GM12878 (cell line): ENCODE measurements around the gene MBNL1. TPM values are rescaled to one million over a fixed set of nuclear protein-coding genes. Genes with fewer than 3 reads are reported as not detected.

Experiments
- ATAC-seq: fragments of 200-7000 bp; cut with Tn5 transposase; 3 replicates; pipeline ENCODE4 v1.9.1; 2020; ENCODE audit warnings: mild to moderate bottlenecking, moderate library complexity
- BruUV-seq: library from RNA; stranded (reverse); fragments of 400-500 nt; replicated peaks from 2 replicates; lab custom pipeline; 2021; lab: Mats Ljungman, UMichigan
- CTCF ChIA-PET: fragments of 300-600 bp; sonication (Branson Sonifier 250); formaldehyde crosslinking; extraction: SDS; loops from one replicate; lab custom pipeline; 2021; ENCODE audit warnings: inconsistent platforms; lab: Yijun Ruan, JAX
- POLR2A ChIA-PET: fragments of 350-600 bp; formaldehyde crosslinking; extraction: SDS; loops from one replicate; lab custom pipeline; 2021; ENCODE audit warnings: inconsistent platforms; lab: Charles Lee
- RAD21 ChIA-PET: fragments of 300-600 bp; sonication (Branson Sonifier 250); formaldehyde crosslinking; loops from one replicate; lab custom pipeline; 2023; ENCODE audit warnings: antibody characterized with exemption; ENCODE audit not compliant: unreplicated experiment; lab: Charles Lee
- SMC1A ChIA-PET: fragments of 300-600 bp; sonication (Branson Sonifier 250); formaldehyde crosslinking; loops from one replicate; lab custom pipeline; 2023; ENCODE audit not compliant: unreplicated experiment, uncharacterized antibody; lab: Charles Lee
- DNase-seq: peaks from one replicate; pipeline ENCODE4 v3.0.0-alpha.2; 2011; ENCODE audit warnings: low read depth, low spot score
- FAIRE-seq: peaks from 3 replicates; lab custom pipeline; 2011; peaks lifted over from hg19 to GRCh38; lab: Jason Lieb, UNC
- H2AFZ ChIP-seq: 2 replicates; pipeline ENCODE4 v1.6.0; 2011; ENCODE audit warnings: low read depth, low read length, control low read depth; ENCODE audit not compliant: control insufficient read depth
- H3K27ac ChIP-seq: 2 replicates; pipeline ENCODE4 v1.5.1; 2011; ENCODE audit warnings: control low read depth; ENCODE audit not compliant: control insufficient read depth, insufficient read depth
- H3K27me3 ChIP-seq, 2 experiments: replicated peaks in 1 of 2; 2 replicates each; pipeline versions ENCODE4 v1.6.0 to v1.6.1; 2011; ENCODE audit warnings: low read length in 1 of 2; ENCODE audit not compliant: control insufficient read depth in 2 of 2, insufficient read depth in 2 of 2
- H3K36me3 ChIP-seq, 2 experiments: 2 replicates each; pipeline ENCODE4 v1.5.1; 2011; ENCODE audit warnings: low read length in 1 of 2; ENCODE audit not compliant: control insufficient read depth in 2 of 2, insufficient read depth in 2 of 2
- H3K4me1 ChIP-seq: 2 replicates; pipeline ENCODE4 v1.6.1; 2011; ENCODE audit warnings: mild to moderate bottlenecking, low read length, moderate library complexity, mixed read lengths; ENCODE audit not compliant: control insufficient read depth, insufficient read depth
- H3K4me2 ChIP-seq: 2 replicates; pipeline ENCODE4 v1.6.0; 2011; ENCODE audit warnings: control low read depth; ENCODE audit not compliant: control insufficient read depth, insufficient read depth
- H3K4me3 ChIP-seq: fragments of 200-600 bp; sonication (generic); 2 replicates; pipeline ENCODE4 v1.5.1; 2016
- H3K79me2 ChIP-seq: 2 replicates; pipeline ENCODE4 v1.6.0; 2011; ENCODE audit warnings: low read length; ENCODE audit not compliant: control insufficient read depth, insufficient read depth
- H3K9ac ChIP-seq: 2 replicates; pipeline ENCODE4 v1.8.0; 2011; ENCODE audit warnings: low read length, control low read depth, mixed read lengths; ENCODE audit not compliant: control insufficient read depth, insufficient read depth
- H3K9me3 ChIP-seq: replicated peaks from 3 replicates; pipeline ENCODE4 v1.5.1; 2011; ENCODE audit warnings: mild to moderate bottlenecking, low read length; ENCODE audit not compliant: control insufficient read depth, insufficient read depth
- H4K20me1 ChIP-seq: 2 replicates; pipeline ENCODE4 v1.6.0; 2011; ENCODE audit not compliant: control insufficient read depth, insufficient read depth
- BCL11A ChIP-seq: IDR thresholded peaks from 2 replicates; pipeline ENCODE4 v1.6.1; 2011; ENCODE audit warnings: low read depth, low read length
- BMI1 ChIP-seq: fragments of 450-650 bp; IDR thresholded peaks from 2 replicates; pipeline ENCODE4 v1.6.1; 2016; ENCODE audit warnings: mild to moderate bottlenecking, moderate library complexity, borderline replicate concordance
- CBX3 ChIP-seq: fragments of 200-600 bp; sonication (generic); IDR thresholded peaks from 2 replicates; pipeline ENCODE4 v1.6.1; 2016; ENCODE audit warnings: low read depth, borderline replicate concordance
- EGR1 ChIP-seq, 2 experiments: IDR thresholded peaks; 1 replicate in 1 of 2; 2 replicates in 1 of 2; pipeline ENCODE4 v1.6.1; 2011 to 2012; ENCODE audit warnings: low read depth in 2 of 2, low read length in 2 of 2, borderline replicate concordance in 1 of 2, mild to moderate bottlenecking in 1 of 2, moderate library complexity in 1 of 2
- FOS ChIP-seq: IDR thresholded peaks from 3 replicates; pipeline ENCODE4 v1.6.1; 2011; ENCODE audit warnings: borderline replicate concordance; ENCODE audit not compliant: insufficient read length; ENCODE audit errors: extremely low read depth
- FOXK2 ChIP-seq: fragments of 450-650 bp; IDR thresholded peaks from 2 replicates; pipeline ENCODE4 v1.6.1; 2017; ENCODE audit warnings: mild to moderate bottlenecking, moderate library complexity
- GATAD2B ChIP-seq: fragments of 450-650 bp; conservative IDR thresholded peaks from 2 replicates; pipeline ENCODE4 v1.6.1; 2017; ENCODE audit warnings: low read depth, mild to moderate bottlenecking, moderate library complexity
- HSF1 ChIP-seq: fragments of 150-350 bp; IDR thresholded peaks from 2 replicates; pipeline ENCODE4 v1.6.1; 2014; ENCODE audit warnings: mild to moderate bottlenecking, low read depth, low read length
- MEF2B ChIP-seq: fragments of 450-650 bp; IDR thresholded peaks from 2 replicates; pipeline ENCODE4 v1.6.1; 2018; ENCODE audit warnings: mild to moderate bottlenecking, moderate library complexity; ENCODE audit not compliant: partially characterized antibody, poor library complexity, severe bottlenecking
- NFYA ChIP-seq: IDR thresholded peaks from 2 replicates; pipeline ENCODE4 v1.6.1; 2011; ENCODE audit warnings: low read depth, mild to moderate bottlenecking, low read length, improper control_type of control experiment, borderline replicate concordance
- NR2C2 ChIP-seq: IDR thresholded peaks from 2 replicates; pipeline ENCODE4 v1.6.1; 2011; ENCODE audit warnings: borderline replicate concordance, low read depth; ENCODE audit not compliant: control insufficient read depth, insufficient read length
- NR2F1 ChIP-seq: fragments of 450-650 bp; conservative IDR thresholded peaks from 2 replicates; pipeline ENCODE4 v1.6.1; 2017; ENCODE audit warnings: mild to moderate bottlenecking
- PML ChIP-seq: IDR thresholded peaks from 2 replicates; pipeline ENCODE4 v1.6.1; 2012; ENCODE audit warnings: low read length, inconsistent platforms
- SIN3A ChIP-seq: IDR thresholded peaks from 2 replicates; pipeline ENCODE4 v1.6.1; 2012; ENCODE audit warnings: low read depth, low read length, improper control_type of control experiment
- SIX5 ChIP-seq: IDR thresholded peaks from 2 replicates; pipeline ENCODE4 v1.6.1; 2011; ENCODE audit warnings: mild to moderate bottlenecking, low read depth, low read length, moderate library complexity; ENCODE audit not compliant: severe bottlenecking
- WGBS: methylation state at CpG from one replicate; pipeline ENCODE4 v1.1.6; 2016; ENCODE audit warnings: low lambda C conversion rate; ENCODE audit not compliant: insufficient replicate concordance, insufficient coverage; ENCODE audit errors: missing lambda C conversion rate; 5-methylcytosine and 5-hydroxymethylcytosine counted together
- in situ Hi-C: fragments of 300-500 bp; cut with MboI; formaldehyde crosslinking; loops from 9 replicates; pipeline ENCODE4 v1.14.3; 2018; ENCODE audit warnings: mixed read lengths
- intact Hi-C: fragments of 100-400 bp; cut with micrococcal nuclease; formaldehyde crosslinking; loops from one replicate; pipeline ENCODE4 v1.14.2; 2022; ENCODE audit not compliant: unreplicated experiment
- polyA plus RNA-seq, 11 experiments: library from polyadenylated mRNA; depleted of rRNA in 4 of 11; unstranded in 6 of 11; stranded (reverse) in 5 of 11; fragments of >200 nt; fragmentation: Nextera tagmentation in 4 of 11; fragmentation: Illumina TruSeq in 1 of 11; extraction: Ambion mirVana in 4 of 11; extraction: Trizol in 1 of 11; gene quantifications; 1 replicate in 1 of 11; 2 replicates in 10 of 11; pipeline versions ENCODE4 v1.2.1 to v1.2.3, GENCODE V29; 2011 to 2016; ENCODE audit warnings: inconsistent platforms in 2 of 11, missing spikeins in 2 of 11, low read depth in 1 of 11
- total RNA-seq, 4 experiments: library from RNA; depleted of rRNA in 3 of 4; stranded (reverse); fragments of >200 nt in 3 of 4; fragmentation: Illumina TruSeq in 1 of 4; extraction: Trizol in 1 of 4; gene quantifications; 2 replicates each; pipeline versions ENCODE4 v1.2.1 to v1.2.3, GENCODE V29; 2013 to 2021
- TF ChIP-seq, protein P1 (sequence below): fragments of 450-650 bp; formaldehyde crosslinking; IDR thresholded peaks from 2 replicates; pipeline ENCODE4 v1.4.0; 2020; ENCODE audit warnings: mild to moderate bottlenecking, moderate library complexity

Gene MBNL1
- total and polyA plus RNA-seq, 10 of the 15 experiments (the other 5 are each of a cell fraction or from before 2014, with no cell fraction given), result 59.6 to 337 (median 143) TPM

DNA sequence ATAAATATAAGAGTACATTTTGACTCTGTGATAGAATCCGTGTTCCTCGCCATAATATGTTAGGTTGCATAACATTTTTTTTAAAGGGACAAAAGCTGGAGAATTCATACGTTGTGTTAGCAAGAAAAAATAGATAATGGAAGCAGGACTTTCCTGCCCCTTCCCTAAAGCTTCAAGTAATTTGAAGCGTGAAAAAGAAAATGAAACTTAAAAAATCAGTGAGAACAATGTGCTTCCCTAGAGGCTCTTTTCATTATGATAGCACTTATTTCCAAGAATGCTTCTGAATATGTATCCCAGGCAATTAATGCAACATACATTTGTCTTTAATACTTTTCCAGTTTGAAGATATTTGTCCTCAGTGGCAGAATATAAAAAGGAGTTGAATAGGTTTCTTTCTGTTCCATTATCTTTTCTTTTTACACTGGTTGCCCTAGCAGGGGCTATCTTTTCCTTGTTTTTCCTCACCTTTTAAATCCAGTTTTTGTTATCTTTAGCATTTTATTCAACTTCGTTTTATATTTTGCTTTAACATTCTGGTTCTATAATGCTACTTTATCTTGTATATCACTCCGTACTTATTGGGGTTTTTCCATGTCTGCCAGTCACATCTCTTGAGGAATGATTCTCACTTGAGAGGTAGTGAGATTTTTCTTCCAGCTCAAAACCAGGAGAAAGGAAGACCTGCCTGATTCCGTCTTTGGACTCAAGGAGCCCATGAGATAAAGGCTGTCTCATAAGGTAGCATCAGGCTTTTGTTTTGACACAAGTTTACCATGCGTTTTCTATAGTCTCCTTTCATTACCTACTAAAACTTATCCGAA lies 113.8 kb downstream of the MBNL1 start:
- Histone ChIP-seq H3K4me3 (peak overlapping the region; percentile 13; the same call in 1 of the 2 replicates), H3K27me3 (no peaks in the 10 kb centered on the region), H4K20me1 (no peaks in the 10 kb centered on the region), H3K4me1 (peaks cover 18% of the 10 kb centered on the region; the same call in 1 of the 2 replicates), H3K36me3 (peaks cover 0 to 11% of the 10 kb centered on the region in 2 experiments; a peak in 1 of 4 replicates), H2AFZ (no peak overlapping the region), H3K9ac (peak overlapping the region; percentile 40), H3K79me2 (peaks cover 98% of the 10 kb centered on the region), H3K9me3 (peaks cover 3% of the 10 kb centered on the region; the same call in 2 of the 3 replicates), H3K4me2 (peak overlapping the region; percentile 76), H3K27ac (peak overlapping the region; percentile 79)
- WGBS, result 41% methylated on average over 9 of the region's 9 CpGs
- in situ Hi-C loops, result no loop called here
- RAD21 ChIA-PET, result interaction anchor here (0.7 to 2.0 kb wide), 15 partner anchors 9 to 189 kb away, joined by 3 to 12 read pairs (median 4); partner anchors contain the start of gene MBNL1
- SMC1A ChIA-PET, result interaction anchor here (0.6 to 3.9 kb wide), 29 partner anchors 9 to 1834 kb away, joined by 3 to 38 read pairs (median 4); partner anchors contain the start of gene MBNL1
- no TSS peak for BruUV-seq
- FAIRE-seq (no peak), ATAC-seq (peak; percentile 48), DNase-seq (no peak)
- POLR2A ChIA-PET, result interaction anchor here (0.8 to 1.6 kb wide), 5 partner anchors 11 to 139 kb away, joined by 3 to 5 read pairs (median 4); no protein-coding TSS in a partner anchor
- CTCF ChIA-PET, result interaction anchor here (0.6 to 3.2 kb wide), 14 partner anchors 8 to 310 kb away, joined by 3 to 17 read pairs (median 4); no protein-coding TSS in a partner anchor
- intact Hi-C loops, result loop anchor here (5.0 kb wide), 1 partner anchor 185 kb away; no protein-coding TSS in a partner anchor
- no peak for TF ChIP-seq FOS
- no peak for TF ChIP-seq SIN3A
- TF ChIP-seq MEF2B, result peak; percentile 33
- no peak for TF ChIP-seq CBX3
- TF ChIP-seq SIX5, result no peak
- no peak for TF ChIP-seq BCL11A
- no peak for TF ChIP-seq HSF1
- TF ChIP-seq, protein P1, sequence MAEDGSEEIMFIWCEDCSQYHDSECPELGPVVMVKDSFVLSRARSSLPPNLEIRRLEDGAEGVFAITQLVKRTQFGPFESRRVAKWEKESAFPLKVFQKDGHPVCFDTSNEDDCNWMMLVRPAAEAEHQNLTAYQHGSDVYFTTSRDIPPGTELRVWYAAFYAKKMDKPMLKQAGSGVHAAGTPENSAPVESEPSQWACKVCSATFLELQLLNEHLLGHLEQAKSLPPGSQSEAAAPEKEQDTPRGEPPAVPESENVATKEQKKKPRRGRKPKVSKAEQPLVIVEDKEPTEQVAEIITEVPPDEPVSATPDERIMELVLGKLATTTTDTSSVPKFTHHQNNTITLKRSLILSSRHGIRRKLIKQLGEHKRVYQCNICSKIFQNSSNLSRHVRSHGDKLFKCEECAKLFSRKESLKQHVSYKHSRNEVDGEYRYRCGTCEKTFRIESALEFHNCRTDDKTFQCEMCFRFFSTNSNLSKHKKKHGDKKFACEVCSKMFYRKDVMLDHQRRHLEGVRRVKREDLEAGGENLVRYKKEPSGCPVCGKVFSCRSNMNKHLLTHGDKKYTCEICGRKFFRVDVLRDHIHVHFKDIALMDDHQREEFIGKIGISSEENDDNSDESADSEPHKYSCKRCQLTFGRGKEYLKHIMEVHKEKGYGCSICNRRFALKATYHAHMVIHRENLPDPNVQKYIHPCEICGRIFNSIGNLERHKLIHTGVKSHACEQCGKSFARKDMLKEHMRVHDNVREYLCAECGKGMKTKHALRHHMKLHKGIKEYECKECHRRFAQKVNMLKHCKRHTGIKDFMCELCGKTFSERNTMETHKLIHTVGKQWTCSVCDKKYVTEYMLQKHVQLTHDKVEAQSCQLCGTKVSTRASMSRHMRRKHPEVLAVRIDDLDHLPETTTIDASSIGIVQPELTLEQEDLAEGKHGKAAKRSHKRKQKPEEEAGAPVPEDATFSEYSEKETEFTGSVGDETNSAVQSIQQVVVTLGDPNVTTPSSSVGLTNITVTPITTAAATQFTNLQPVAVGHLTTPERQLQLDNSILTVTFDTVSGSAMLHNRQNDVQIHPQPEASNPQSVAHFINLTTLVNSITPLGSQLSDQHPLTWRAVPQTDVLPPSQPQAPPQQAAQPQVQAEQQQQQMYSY (CRISPR knock-in tag), result no peak
- no peak for TF ChIP-seq GATAD2B
- TF ChIP-seq NR2C2, result no peak
- no peak for TF ChIP-seq BMI1
- TF ChIP-seq PML, result no peak
- no peak for TF ChIP-seq NFYA
- no peak for TF ChIP-seq EGR1 (IDR thresholded peaks at IDR 0.05; ENCODE audit: borderline replicate concordance in 1 of 2, low read depth in 2 of 2, low read length in 2 of 2)
- TF ChIP-seq NR2F1, result no peak
- TF ChIP-seq FOXK2, result no peak
